Stimulated activated naive CD4-positive, alpha-beta T cell (primary cell): ENCODE measurements around the gene ATP6V1G2.
"Not testable (repeated sequence)": the region's sequence is repeated elsewhere in the genome, so short reads cannot be mapped to it uniquely, and the experiment has no call there.

Experiments
- DNase-seq, 6 experiments: peaks; one replicate each; lab custom pipeline; 2025; lab: John Stamatoyannopoulos, UW

Gene ATP6V1G2

GRCh38 chr6:31546339-31546957 lies at the start of gene ATP6V1G2:
TSS of gene ATP6V1G2 (minus strand) at chr6:31546608. CDS start at chr6:31546559, 49 bp downstream.
- DNase-seq: peak; percentile 62 to 83 (median 76)

GRCh38 chr6:31592396-31592771 lies 46.0 kb upstream of the ATP6V1G2 start:
- peak in 1 of 6 experiments; percentile 34 for DNase-seq

GRCh38 chr6:31590691-31591090 lies 44.3 kb upstream of the ATP6V1G2 start:
- not testable (repeated sequence) for DNase-seq

DNA sequence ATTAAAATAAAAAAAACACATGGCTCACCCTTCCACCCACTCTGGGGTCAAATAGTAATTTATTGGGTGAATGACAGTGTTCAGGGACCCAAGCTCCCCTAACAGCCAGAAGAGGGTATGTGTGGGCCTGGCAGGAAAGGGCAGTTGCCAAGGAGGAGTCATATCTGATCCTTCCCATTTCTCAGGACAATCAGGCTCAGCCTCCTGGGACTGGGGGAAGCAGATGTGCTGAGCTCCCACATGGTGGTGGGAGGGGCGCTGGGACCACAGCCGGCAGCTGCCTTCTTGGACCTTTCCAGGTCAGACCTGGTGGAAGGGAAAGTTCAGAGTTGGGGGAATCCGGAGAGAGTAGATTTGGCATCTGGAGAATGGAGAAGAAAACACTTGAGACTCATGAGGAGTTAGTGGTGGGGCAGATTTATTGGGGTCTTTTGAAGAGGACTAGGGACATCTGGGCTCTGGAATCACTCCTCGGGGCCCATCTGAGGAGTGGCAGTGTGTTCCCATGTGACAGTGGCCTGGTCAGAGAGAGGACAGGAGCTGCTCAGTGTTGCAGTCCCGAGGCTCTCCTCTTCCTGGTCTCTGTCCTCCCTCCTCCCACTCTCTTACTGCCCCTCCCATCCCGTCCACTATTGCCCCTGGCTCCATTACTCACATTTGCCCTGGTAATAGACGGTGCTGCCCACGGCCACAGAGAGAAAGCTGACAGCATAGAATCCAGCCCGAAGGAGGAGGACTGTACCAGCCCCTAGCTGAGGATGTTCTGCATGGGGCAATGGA lies 42.7 kb upstream of the ATP6V1G2 start:
- no peak for DNase-seq

DNA sequence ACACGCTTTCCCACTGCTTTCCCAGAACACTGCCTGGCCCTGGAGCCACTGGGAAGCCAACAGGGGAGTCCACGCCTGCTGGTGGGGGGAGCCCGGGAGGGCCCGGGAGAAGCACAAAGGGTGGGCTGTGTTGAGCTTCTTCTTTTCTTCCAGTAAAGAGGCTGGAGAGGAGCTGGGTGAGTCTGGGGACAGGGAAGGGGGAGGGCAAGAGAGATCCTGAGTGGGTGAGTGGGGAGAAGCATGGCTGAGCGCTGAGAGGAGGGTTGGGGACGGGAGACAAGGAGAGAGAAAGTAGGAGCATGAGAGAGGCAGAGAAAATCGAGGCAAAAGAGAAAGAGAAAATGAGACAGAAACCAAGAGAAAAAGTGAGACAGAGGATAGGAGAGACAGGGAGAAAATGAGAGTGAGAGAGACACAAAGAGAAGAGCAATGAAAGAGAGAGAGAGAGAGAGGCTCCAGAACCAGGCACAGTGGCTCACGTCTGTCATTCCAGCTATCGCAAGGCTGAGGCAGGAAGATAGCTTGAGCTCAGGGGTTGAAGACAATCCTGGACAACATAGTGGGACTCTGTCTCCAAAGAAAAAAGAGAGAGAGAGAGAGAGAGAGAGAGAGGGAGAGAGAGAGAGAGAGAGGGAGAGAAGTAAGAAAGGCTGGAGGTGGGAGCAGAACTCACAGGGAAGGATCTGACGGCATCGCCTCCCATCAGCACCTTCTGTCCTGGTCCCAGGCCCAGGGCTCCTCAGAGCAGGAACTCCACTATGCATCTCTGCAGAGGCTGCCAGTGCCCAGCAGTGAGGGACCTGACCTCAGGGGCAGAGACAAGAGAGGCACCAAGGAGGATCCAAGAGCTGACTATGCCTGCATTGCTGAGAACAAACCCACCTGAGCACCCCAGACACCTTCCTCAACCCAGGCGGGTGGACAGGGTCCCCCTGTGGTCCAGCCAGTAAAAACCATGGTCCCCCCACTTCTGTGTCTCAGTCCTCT lies 41.7 kb upstream of the ATP6V1G2 start:
- no peak for DNase-seq

- DNase-seq: peak in 3 of 6 experiments; percentile 13 to 20 (median 16)
These were observed 40.3 kb upstream of the ATP6V1G2 start for GRCh38 chr6:31586599-31587281.

- DNase-seq: no peak
These were observed 39.6 kb upstream of the ATP6V1G2 start, which contains the start of gene LST1 for GRCh38 chr6:31586008-31586407. TSS of gene LST1 (plus strand) at chr6:31586277. CDS start at chr6:31587300, 1,023 bp downstream.

DNA sequence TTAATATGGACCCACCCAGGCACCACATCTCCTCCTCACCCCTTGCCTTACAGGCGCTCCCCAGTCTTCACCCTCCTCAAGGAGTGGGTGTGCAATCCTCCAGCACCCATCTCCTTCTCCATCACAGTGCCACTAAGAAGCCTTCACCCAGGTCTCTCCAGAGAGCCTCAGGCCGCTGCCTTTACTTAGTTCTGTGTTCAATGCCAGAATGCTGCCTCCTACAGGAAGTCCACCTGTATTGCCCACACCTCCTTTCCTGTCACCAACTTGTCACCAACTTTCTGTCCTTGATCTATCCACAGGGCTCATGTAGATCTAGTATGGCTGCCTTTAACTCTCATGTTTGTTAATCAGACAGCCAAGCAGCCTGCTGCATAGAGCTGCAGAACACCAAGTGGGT lies 39.1 kb upstream of the ATP6V1G2 start:
- DNase-seq: peak in 4 of 6 experiments; percentile 26 to 61 (median 44)

DNA sequence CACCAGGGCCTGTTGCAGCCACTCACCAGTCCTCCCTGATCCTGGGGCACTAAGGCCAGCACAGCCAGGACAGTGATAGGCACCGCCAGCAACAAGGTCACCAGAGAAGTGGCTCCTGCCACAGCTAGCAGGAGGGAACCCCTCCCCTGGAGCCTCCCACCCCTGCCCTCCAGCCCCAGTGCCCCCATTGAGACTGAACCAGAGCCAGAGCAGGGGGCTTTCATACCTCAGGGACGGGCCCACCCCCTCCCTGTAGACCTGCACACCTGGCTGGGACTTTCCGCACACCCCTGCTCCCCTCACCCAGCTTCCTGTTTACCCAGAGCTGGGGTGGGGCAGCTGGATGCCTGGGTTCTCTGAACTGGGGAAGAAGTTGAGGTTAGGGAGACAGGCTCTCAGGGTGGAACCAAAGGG lies 35.8 kb upstream of the ATP6V1G2 start, which contains the start of gene LTB:
LTB (minus strand) TSS at position 195 of the 414 bp plus-strand sequence; CDS start at position 188, 7 bp downstream.
- DNase-seq: peak; percentile 72 to 83 (median 77)

DNA sequence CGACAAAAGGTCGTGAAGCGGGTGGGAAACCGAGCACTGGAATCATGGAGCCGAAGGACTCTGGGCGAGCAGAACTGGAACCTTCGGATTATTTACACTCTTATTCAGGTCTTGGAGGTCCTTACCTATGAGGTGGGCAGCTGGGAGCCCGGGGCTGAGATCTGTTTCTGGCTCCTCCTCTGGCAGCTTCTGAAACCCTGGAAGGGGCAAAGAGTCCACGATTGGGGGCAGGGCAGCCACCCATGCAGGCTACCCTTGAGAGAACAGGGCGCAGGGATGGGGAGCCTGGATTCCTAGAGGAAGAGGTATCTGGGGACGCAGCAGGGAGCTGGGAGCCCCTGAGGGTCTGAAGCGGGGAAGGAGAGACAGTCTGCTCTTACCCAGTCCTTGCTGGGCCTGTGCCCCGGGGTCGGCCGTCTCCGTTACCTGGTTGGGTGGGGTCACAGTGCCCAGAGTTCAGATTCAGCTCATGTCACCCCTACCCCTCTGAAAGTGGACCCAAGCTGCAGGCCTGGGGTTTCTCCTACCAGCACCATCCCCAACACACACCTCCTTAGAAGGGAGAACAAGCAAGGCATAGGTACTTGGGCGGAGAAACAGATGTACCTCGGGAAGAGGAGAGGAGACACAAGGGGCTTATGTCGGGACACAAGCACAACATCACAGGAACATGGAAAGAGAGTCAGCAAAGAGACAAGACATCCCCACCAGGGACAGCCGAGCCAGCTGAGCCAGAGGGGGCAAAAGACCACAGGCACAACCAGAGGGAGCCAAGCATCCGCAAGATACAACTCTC lies 35.2 kb upstream of the ATP6V1G2 start:
- DNase-seq: no peak

DNA sequence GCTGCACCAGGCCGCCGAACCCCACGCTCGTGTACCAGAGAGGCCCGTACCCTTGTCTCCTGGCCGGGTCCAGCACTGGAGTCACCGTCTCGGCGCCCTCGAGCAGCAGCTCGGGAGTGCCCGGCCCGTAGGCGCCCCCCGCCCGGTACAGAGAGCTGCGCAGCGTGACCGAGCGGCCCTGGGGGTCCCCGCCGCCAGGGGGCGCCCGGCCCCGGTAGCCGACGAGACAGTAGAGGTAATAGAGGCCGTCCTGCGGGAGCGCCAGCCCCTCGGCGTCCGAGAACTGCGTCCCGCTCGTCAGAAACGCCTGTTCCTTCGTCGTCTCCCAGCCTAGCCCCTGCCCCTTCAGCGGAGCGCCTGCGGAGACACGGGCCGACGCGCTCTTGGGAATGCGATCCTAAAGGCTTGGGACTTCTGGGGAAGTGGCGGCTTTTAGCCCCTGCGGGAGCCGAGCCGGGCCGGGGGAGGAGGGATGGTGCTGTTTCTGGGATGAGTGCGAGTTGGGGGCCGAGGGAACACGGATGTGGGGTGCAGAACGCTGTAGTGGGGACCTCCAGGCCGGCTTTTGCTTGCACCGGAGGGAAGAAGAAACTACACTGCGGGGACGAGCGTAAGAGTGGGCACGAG lies 34.5 kb upstream of the ATP6V1G2 start:
- DNase-seq: peak; percentile 68 to 91 (median 84)

DNA sequence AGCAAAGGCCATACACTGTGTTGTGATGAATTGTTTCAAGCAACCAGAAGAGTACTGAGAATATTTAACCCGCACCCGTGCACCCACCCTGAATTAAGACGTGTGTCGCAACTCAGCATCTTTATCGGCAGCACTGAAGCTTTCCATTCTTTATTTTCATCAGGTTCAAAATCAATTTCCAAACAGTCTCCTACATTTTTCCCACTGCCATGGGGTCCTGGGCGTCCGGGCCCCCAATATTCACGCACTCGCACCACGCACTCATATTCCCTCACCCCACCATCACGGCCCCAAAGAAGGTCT lies 34.0 kb upstream of the ATP6V1G2 start:
- no peak for DNase-seq

DNA sequence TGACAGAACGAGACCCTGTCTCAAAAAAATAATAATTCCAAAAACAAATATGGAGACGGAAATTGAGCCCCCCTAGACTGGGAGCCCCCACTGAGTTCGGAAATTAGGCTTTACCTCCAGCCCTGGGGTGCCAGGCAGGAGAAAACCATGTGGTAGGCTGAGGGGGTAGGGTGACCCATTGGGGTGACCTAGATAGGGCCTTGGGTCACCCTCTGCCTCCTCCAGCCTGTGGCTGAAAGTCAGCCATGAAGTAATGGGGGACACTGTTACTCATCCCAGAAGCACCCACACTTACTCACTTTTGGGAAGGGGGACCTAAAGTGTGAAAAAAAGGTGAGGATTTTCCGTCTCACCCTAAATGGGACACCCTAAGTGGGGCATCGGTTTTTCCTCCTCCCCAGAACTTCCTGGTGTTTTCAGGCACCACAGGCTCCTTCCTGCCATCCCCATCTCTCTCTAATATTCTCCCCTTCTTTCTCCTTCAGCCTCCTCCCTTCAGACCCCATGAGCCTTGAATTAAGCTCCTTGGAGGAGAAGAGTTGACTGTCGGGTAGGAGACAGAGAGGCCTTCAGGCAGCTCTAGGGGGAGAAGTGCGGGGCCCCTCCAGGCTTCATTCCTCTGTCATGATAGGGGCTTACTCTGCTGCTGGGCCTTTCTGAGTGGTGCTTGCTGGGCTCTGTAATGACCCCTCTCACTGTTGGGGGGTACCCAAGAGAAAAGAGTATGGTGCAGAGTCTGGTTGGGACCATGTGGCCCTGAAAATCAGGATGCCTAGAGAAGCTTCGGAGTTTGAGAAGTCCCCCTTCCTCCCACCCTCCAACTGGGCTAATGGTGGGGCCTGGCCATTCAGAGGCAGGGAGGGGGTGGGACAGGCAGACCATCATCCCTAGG lies 33.4 kb upstream of the ATP6V1G2 start:
- peak in 2 of 6 experiments; percentile 10 to 34 for DNase-seq

DNA sequence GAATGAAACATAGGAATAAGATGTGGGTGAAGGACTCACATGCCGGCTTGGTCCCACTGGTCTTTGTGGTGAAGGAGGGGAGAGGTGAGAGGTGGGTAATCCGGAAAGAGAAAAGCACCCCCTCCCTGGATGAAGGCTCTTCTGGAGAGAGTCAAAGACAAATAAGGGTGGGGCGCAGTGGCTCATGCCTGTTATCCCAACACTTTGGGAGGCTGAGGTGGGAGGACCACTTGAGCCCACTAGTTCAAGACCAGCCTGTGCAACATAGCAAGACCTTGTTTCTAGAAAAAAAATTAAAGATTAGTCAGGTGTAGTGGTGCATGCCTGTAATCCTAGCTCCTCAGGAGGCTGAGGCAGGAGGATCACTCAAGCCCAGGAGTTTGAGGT lies 32.7 kb upstream of the ATP6V1G2 start:
- DNase-seq: no peak

GRCh38 chr6:31578184-31579118 lies 32.0 kb upstream of the ATP6V1G2 start:
- no peak for DNase-seq

DNA sequence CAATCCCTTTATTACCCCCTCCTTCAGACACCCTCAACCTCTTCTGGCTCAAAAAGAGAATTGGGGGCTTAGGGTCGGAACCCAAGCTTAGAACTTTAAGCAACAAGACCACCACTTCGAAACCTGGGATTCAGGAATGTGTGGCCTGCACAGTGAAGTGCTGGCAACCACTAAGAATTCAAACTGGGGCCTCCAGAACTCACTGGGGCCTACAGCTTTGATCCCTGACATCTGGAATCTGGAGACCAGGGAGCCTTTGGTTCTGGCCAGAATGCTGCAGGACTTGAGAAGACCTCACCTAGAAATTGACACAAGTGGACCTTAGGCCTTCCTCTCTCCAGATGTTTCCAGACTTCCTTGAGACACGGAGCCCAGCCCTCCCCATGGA lies 31.2 kb upstream of the ATP6V1G2 start:
- no peak for DNase-seq

- DNase-seq: no peak
These were observed 30.6 kb upstream of the ATP6V1G2 start for GRCh38 chr6:31576897-31577578.
